ENCODE data around the gene FOXD4L3. TPM values are rescaled to one million over a fixed set of nuclear protein-coding genes. Genes with fewer than 3 reads are reported as not detected.
A peak's percentile ranks its signal among the peaks of the same experiment; 100 is the strongest.
"Not testable (repeated sequence)": the region's sequence is repeated elsewhere in the genome, so short reads cannot be mapped to it uniquely, and the experiment has no call there.

The FOXD4L3 gene
- total RNA-seq (2016; rRNA removed; fragmentation: Illumina TruSeq; extraction: Trizol) (not detected in 2 replicates), polyA plus RNA-seq (2011; rRNA removed) (0.07 and 0.20 TPM in 2 replicates), polyA minus RNA-seq (2011; rRNA and poly(A)+ RNA removed; ENCODE audit: low replicate concordance) (0.30 TPM in 1 of 2 replicates, not detected in the other), Bru-seq, nascent RNA (percentile 42 among the genes with signal in this experiment), BruChase-seq, experiment 1, labeled RNA remaining after a 6-hour chase (percentile 44 among the genes with signal in this experiment), BruChase-seq, experiment 2, labeled RNA remaining after a 2-hour chase (percentile 52 among the genes with signal in this experiment)
- not detected in 2 replicates for total RNA-seq (2016; cell fraction: cytosol; rRNA removed; fragmentation: Illumina TruSeq; extraction: Trizol; ENCODE audit: low read depth)
- total RNA-seq (2016; cell fraction: insoluble cytoplasmic fraction; rRNA removed; fragmentation: Illumina TruSeq; extraction: Trizol) = 0.15 TPM in 1 of 2 replicates, not detected in the other
- not detected in 2 replicates for total RNA-seq (2016; cell fraction: membrane; rRNA removed; fragmentation: Illumina TruSeq; extraction: Trizol)
- total RNA-seq (2016; cell fraction: nucleus; rRNA removed; fragmentation: Illumina TruSeq; extraction: Trizol) = 0.28 TPM in 1 of 2 replicates, not detected in the other
- polyA plus RNA-seq (2011; cell fraction: cytosol; rRNA removed) = 0.04 TPM in 1 of 2 replicates, not detected in the other
- 0.83 and 0.98 TPM in 2 replicates for polyA plus RNA-seq (2011; cell fraction: nucleus; rRNA removed)
- polyA plus RNA-seq (2012) = 0.12 TPM in 1 of 2 replicates, not detected in the other
- 0.09 TPM in 1 of 2 replicates, not detected in the other for polyA plus RNA-seq (2016; cell fraction: cytosol; fragmentation: Illumina TruSeq; extraction: Trizol; ENCODE audit: low read depth)
- not detected in 2 replicates for polyA plus RNA-seq (2016; cell fraction: insoluble cytoplasmic fraction; fragmentation: Illumina TruSeq; extraction: Trizol; ENCODE audit: low read depth)
- 0.13 TPM in 1 of 2 replicates, not detected in the other for polyA plus RNA-seq (2016; cell fraction: membrane; fragmentation: Illumina TruSeq; extraction: Trizol; ENCODE audit: low read depth)
- polyA plus RNA-seq (2016; cell fraction: nucleus; fragmentation: Illumina TruSeq; extraction: Trizol; ENCODE audit: insufficient read depth, low read depth) = 0.31 TPM in 1 of 2 replicates, not detected in the other
- not detected in 2 replicates for polyA minus RNA-seq (2011; cell fraction: cytosol; rRNA and poly(A)+ RNA removed)
- polyA minus RNA-seq (2011; cell fraction: nucleus; rRNA and poly(A)+ RNA removed) = 1.6 and 2.1 TPM in 2 replicates
- long read RNA-seq, experiment 1 = 0 reads
- long read RNA-seq, experiment 2 = 0 reads

- H4K20me1 ChIP-seq (ENCODE audit: insufficient read depth, low read length); CTCF ChIA-PET (ENCODE audit: low intra/inter-chr PET ratio, low total read pairs); H2AFZ ChIP-seq (ENCODE audit: low read length); H3K27me3 ChIP-seq (ENCODE audit: control insufficient read depth in 1 of 2, insufficient read depth in 2 of 2, low read length in 2 of 2); H3K36me3 ChIP-seq (replicated peaks in 1 of 2; ENCODE audit: control insufficient read depth in 1 of 2, insufficient read depth in 2 of 2, low read length in 2 of 2); BruUV-seq (replicated peaks); H3K9ac ChIP-seq (ENCODE audit: insufficient read depth, low read depth, low read length); ATAC-seq; H3K9me3 ChIP-seq (ENCODE audit: low read length); H3K4me3 ChIP-seq (replicated peaks in 1 of 3; ENCODE audit: insufficient read depth in 1 of 3, low read depth in 2 of 3, low read length in 3 of 3); POLR2A ChIA-PET; in situ Hi-C loops (cut with HindIII; ENCODE audit: extremely low pct_ligation_motif_present, low pct_unique_long_range_greater_than_20kb); intact Hi-C loops (cut with micrococcal nuclease; ENCODE audit: unreplicated experiment); H3K4me2 ChIP-seq (ENCODE audit: low read depth, low read length); DNase-seq (ENCODE audit: low spot score); H3K27ac ChIP-seq (ENCODE audit: extremely low read length, insufficient read depth, low read length); H3K4me1 ChIP-seq (ENCODE audit: insufficient read depth, low read length); H3K79me2 ChIP-seq (ENCODE audit: insufficient read depth, low read length); FAIRE-seq: not testable (repeated sequence)
- no CpG with 5 or more reads among the region's 15 CpGs for WGBS (ENCODE audit: low lambda C conversion rate)
Observed at GRCh38 chr9:68302567-68302966, at the start of gene FOXD4L3. FOXD4L3 (plus strand) TSS chr9:68302867; CDS start chr9:68302952, 85 bp downstream.

GRCh38 chr9:68281041-68281440 is 21.6 kb upstream of the FOXD4L3 start:
- H3K79me2 ChIP-seq (ENCODE audit: insufficient read depth, low read length); CTCF ChIA-PET (ENCODE audit: low intra/inter-chr PET ratio, low total read pairs); in situ Hi-C loops (cut with HindIII; ENCODE audit: extremely low pct_ligation_motif_present, low pct_unique_long_range_greater_than_20kb); H3K4me3 ChIP-seq (replicated peaks in 1 of 3; ENCODE audit: insufficient read depth in 1 of 3, low read depth in 2 of 3, low read length in 3 of 3); FAIRE-seq; H3K4me1 ChIP-seq (ENCODE audit: insufficient read depth, low read length); H3K9me3 ChIP-seq (ENCODE audit: low read length); H4K20me1 ChIP-seq (ENCODE audit: insufficient read depth, low read length); ATAC-seq; H3K27me3 ChIP-seq (ENCODE audit: control insufficient read depth in 1 of 2, insufficient read depth in 2 of 2, low read length in 2 of 2); H2AFZ ChIP-seq (ENCODE audit: low read length); H3K36me3 ChIP-seq (replicated peaks in 1 of 2; ENCODE audit: control insufficient read depth in 1 of 2, insufficient read depth in 2 of 2, low read length in 2 of 2); DNase-seq (ENCODE audit: low spot score); H3K9ac ChIP-seq (ENCODE audit: insufficient read depth, low read depth, low read length); H3K4me2 ChIP-seq (ENCODE audit: low read depth, low read length); BruUV-seq (replicated peaks); H3K27ac ChIP-seq (ENCODE audit: extremely low read length, insufficient read depth, low read length); intact Hi-C loops (cut with micrococcal nuclease; ENCODE audit: unreplicated experiment); POLR2A ChIA-PET: not testable (repeated sequence)
- 92% methylated on average over 9 of the region's 16 CpGs for WGBS (ENCODE audit: low lambda C conversion rate)

GRCh38 chr9:68303771-68304170 is 1.1 kb downstream of the FOXD4L3 start:
- CTCF ChIA-PET (ENCODE audit: low intra/inter-chr PET ratio, low total read pairs); H3K27me3 ChIP-seq (ENCODE audit: control insufficient read depth in 1 of 2, insufficient read depth in 2 of 2, low read length in 2 of 2); intact Hi-C loops (cut with micrococcal nuclease; ENCODE audit: unreplicated experiment); POLR2A ChIA-PET; H3K9me3 ChIP-seq (ENCODE audit: low read length); H3K9ac ChIP-seq (ENCODE audit: insufficient read depth, low read depth, low read length); BruUV-seq (replicated peaks); FAIRE-seq; H3K4me3 ChIP-seq (replicated peaks in 1 of 3; ENCODE audit: insufficient read depth in 1 of 3, low read depth in 2 of 3, low read length in 3 of 3); H3K4me1 ChIP-seq (ENCODE audit: insufficient read depth, low read length); H2AFZ ChIP-seq (ENCODE audit: low read length); in situ Hi-C loops (cut with HindIII; ENCODE audit: extremely low pct_ligation_motif_present, low pct_unique_long_range_greater_than_20kb); H3K4me2 ChIP-seq (ENCODE audit: low read depth, low read length); H3K36me3 ChIP-seq (replicated peaks in 1 of 2; ENCODE audit: control insufficient read depth in 1 of 2, insufficient read depth in 2 of 2, low read length in 2 of 2); ATAC-seq; H3K79me2 ChIP-seq (ENCODE audit: insufficient read depth, low read length); H3K27ac ChIP-seq (ENCODE audit: extremely low read length, insufficient read depth, low read length); DNase-seq (ENCODE audit: low spot score); H4K20me1 ChIP-seq (ENCODE audit: insufficient read depth, low read length): not testable (repeated sequence)
- no CpG with 5 or more reads among the region's 30 CpGs for WGBS (ENCODE audit: low lambda C conversion rate)

- H4K20me1 ChIP-seq (ENCODE audit: insufficient read depth, low read length); H3K36me3 ChIP-seq (replicated peaks in 1 of 2; ENCODE audit: control insufficient read depth in 1 of 2, insufficient read depth in 2 of 2, low read length in 2 of 2); FAIRE-seq; H3K9me3 ChIP-seq (ENCODE audit: low read length); H3K27ac ChIP-seq (ENCODE audit: extremely low read length, insufficient read depth, low read length); in situ Hi-C loops (cut with HindIII; ENCODE audit: extremely low pct_ligation_motif_present, low pct_unique_long_range_greater_than_20kb); H2AFZ ChIP-seq (ENCODE audit: low read length); DNase-seq (ENCODE audit: low spot score); H3K9ac ChIP-seq (ENCODE audit: insufficient read depth, low read depth, low read length); H3K4me2 ChIP-seq (ENCODE audit: low read depth, low read length); H3K27me3 ChIP-seq (ENCODE audit: control insufficient read depth in 1 of 2, insufficient read depth in 2 of 2, low read length in 2 of 2); H3K4me1 ChIP-seq (ENCODE audit: insufficient read depth, low read length); POLR2A ChIA-PET; BruUV-seq (replicated peaks); H3K4me3 ChIP-seq (replicated peaks in 1 of 3; ENCODE audit: insufficient read depth in 1 of 3, low read depth in 2 of 3, low read length in 3 of 3); CTCF ChIA-PET (ENCODE audit: low intra/inter-chr PET ratio, low total read pairs); H3K79me2 ChIP-seq (ENCODE audit: insufficient read depth, low read length); ATAC-seq; intact Hi-C loops (cut with micrococcal nuclease; ENCODE audit: unreplicated experiment): not testable (repeated sequence)
- WGBS (ENCODE audit: low lambda C conversion rate) = no CpG with 5 or more reads among the region's 21 CpGs
Observed at GRCh38 chr9:68304212-68304611, 1.5 kb downstream of the FOXD4L3 start.
